HEK293T (cell line): ENCODE results near the gene JCAD.
A peak's percentile ranks its signal among the peaks of the same experiment; 100 is the strongest.
"Not testable (repeated sequence)": the region's sequence is repeated elsewhere in the genome, so short reads cannot be mapped to it uniquely, and the experiment has no call there.

Experiments
- CTCF ChIA-PET: fragments of 350-600 bp; formaldehyde crosslinking; extraction: SDS; loops from one replicate; lab custom pipeline; 2021; ENCODE audit warnings: antibody characterized with exemption, inconsistent platforms; lab: Yijun Ruan, JAX
- POLR2A ChIA-PET: fragments of 350-600 bp; formaldehyde crosslinking; extraction: SDS; loops from one replicate; lab custom pipeline; 2020; ENCODE audit warnings: antibody characterized with exemption, inconsistent platforms; lab: Yijun Ruan, JAX
- DNase-seq: peaks from one replicate; pipeline ENCODE4 v3.0.0; 2012; ENCODE audit warnings: mixed read lengths; ENCODE audit errors: extremely low spot score
- ARNT ChIP-seq: fragments of 450-650 bp; IDR thresholded peaks from 2 replicates; pipeline ENCODE4 v1.6.1; 2017; ENCODE audit warnings: mild to moderate bottlenecking
- BHLHE40 ChIP-seq: fragments of 450-650 bp; IDR thresholded peaks from 2 replicates; pipeline ENCODE4 v1.6.1; 2016; ENCODE audit warnings: mild to moderate bottlenecking, moderate library complexity, borderline replicate concordance
- CTBP1 ChIP-seq: fragments of 450-650 bp; IDR thresholded peaks from 2 replicates; pipeline ENCODE4 v1.6.1; 2016; ENCODE audit warnings: borderline replicate concordance
- ELF4 ChIP-seq: fragments of 450-650 bp; IDR thresholded peaks from 2 replicates; pipeline ENCODE4 v1.6.1; 2017; ENCODE audit warnings: antibody characterized with exemption
- FOXA1 ChIP-seq: fragments of 450-650 bp; IDR thresholded peaks from 2 replicates; pipeline ENCODE4 v1.6.1; 2016; ENCODE audit warnings: mild to moderate bottlenecking
- FOXK2 ChIP-seq: fragments of 450-650 bp; IDR thresholded peaks from 2 replicates; pipeline ENCODE4 v1.6.1; 2016; ENCODE audit warnings: mild to moderate bottlenecking
- FOXM1 ChIP-seq: fragments of 450-650 bp; IDR thresholded peaks from 2 replicates; pipeline ENCODE4 v1.6.1; 2017; ENCODE audit warnings: mild to moderate bottlenecking, borderline replicate concordance
- HDGF ChIP-seq: fragments of 450-650 bp; IDR thresholded peaks from 2 replicates; pipeline ENCODE4 v1.6.1; 2017; ENCODE audit warnings: antibody characterized with exemption, borderline replicate concordance
- L3MBTL2 ChIP-seq: fragments of 450-650 bp; conservative IDR thresholded peaks from 2 replicates; pipeline ENCODE4 v1.6.1; 2016; ENCODE audit warnings: mild to moderate bottlenecking
- LEF1 ChIP-seq: fragments of 450-650 bp; IDR thresholded peaks from 2 replicates; pipeline ENCODE4 v1.6.1; 2017; ENCODE audit warnings: mild to moderate bottlenecking, borderline replicate concordance
- NFRKB ChIP-seq: fragments of 450-650 bp; IDR thresholded peaks from 2 replicates; pipeline ENCODE4 v1.6.1; 2016; ENCODE audit warnings: mild to moderate bottlenecking, moderate library complexity
- SP1 ChIP-seq: fragments of 450-650 bp; IDR thresholded peaks from 2 replicates; pipeline ENCODE4 v1.6.1; 2017
- SUZ12 ChIP-seq: fragments of 450-650 bp; IDR thresholded peaks from 2 replicates; pipeline ENCODE4 v1.6.1; 2016; ENCODE audit warnings: mild to moderate bottlenecking
- TARDBP ChIP-seq: fragments of 450-650 bp; IDR thresholded peaks from 2 replicates; pipeline ENCODE4 v1.6.1; 2016
- ZNF384 ChIP-seq: fragments of 450-650 bp; IDR thresholded peaks from 2 replicates; pipeline ENCODE4 v1.6.1; 2016
- TF ChIP-seq, protein P1 (sequence below): fragments of 450-650 bp; IDR thresholded peaks from 2 replicates; pipeline ENCODE4 v1.6.1; 2016

The JCAD gene

DNA sequence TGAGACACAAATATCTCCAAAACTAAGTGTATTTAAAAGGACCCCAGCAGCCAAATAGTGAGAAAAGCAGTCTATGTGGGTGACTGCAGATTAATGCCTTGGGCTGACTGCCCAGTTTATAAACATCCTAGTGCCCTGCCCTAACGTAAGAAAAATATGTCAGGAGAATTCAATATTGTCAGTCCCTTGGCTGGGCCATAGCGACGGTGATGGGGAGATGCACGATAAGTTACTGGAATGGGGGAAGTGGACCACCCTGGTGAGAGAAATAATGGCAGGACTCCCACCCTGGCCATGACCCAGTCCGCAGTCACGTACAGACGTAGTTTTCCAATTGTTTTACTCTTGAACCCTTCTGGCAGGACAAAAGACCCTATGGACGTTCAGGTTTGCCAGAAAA lies 48.0 kb downstream of the JCAD start:
- TF ChIP-seq ARNT: no peak
- TF ChIP-seq FOXM1: no peak
- no peak for TF ChIP-seq SUZ12
- TF ChIP-seq FOXK2: no peak
- TF ChIP-seq L3MBTL2: no peak
- TF ChIP-seq TARDBP: no peak
- no peak for TF ChIP-seq ELF4
- TF ChIP-seq, protein P1, sequence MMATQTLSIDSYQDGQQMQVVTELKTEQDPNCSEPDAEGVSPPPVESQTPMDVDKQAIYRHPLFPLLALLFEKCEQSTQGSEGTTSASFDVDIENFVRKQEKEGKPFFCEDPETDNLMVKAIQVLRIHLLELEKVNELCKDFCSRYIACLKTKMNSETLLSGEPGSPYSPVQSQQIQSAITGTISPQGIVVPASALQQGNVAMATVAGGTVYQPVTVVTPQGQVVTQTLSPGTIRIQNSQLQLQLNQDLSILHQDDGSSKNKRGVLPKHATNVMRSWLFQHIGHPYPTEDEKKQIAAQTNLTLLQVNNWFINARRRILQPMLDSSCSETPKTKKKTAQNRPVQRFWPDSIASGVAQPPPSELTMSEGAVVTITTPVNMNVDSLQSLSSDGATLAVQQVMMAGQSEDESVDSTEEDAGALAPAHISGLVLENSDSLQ: no peak
- no peak for TF ChIP-seq SP1
- TF ChIP-seq CTBP1: no peak
- TF ChIP-seq NFRKB: no peak
- TF ChIP-seq BHLHE40: no peak
- CTCF ChIA-PET: interaction anchor here (1.1 kb wide), 1 partner anchor 13 kb away, joined by 4 read pairs; no protein-coding TSS in a partner anchor
- no peak for DNase-seq
- POLR2A ChIA-PET: no interaction called here

DNA sequence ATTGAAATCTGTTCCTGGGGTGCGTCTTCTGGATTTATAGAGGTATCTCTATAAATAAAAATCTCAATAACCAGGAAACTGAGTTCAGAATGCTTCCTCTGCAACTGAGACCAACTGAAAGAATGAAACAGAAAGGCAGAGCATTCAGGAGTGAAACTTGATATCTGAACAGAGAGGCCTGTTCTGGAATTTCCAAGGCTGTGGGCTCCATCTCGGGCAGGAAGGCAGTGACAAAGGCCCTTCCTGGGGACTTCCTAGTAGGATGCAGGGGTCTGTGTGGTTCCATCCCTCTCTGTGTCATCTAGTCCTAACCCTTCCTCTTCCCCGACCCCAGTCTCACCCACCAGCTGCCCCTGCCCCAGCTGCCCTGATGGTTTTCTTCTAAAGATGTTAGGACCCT lies 52.0 kb downstream of the JCAD start:
- no peak for DNase-seq
- ChIA-PET POLR2A (no interaction called here), CTCF (no interaction called here)
- TF ChIP-seq TARDBP (no peak), LEF1 (no peak)

DNA sequence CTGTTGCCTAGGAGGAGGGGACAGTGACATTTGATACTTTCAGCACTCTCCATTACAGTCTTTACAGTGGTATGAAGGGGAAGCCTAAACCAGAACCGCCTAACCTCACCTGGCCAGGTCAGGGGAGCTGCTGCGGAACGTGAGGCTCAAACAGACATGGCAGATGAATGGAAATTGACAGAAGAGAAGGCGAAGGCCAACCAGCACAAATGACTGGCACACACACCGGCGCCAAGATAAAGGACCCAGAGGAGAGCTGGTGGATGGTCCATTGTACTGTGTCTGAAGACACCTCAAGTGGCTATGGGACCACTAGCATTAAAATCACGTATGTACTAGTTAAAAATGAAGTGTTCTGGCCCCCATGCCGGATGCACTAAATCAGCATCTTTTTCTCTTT lies 53.0 kb downstream of the JCAD start:
- TF ChIP-seq, protein P1: no peak
- TF ChIP-seq BHLHE40 (no peak), FOXM1 (no peak), ZNF384 (no peak), HDGF (no peak), CTBP1 (no peak), SUZ12 (no peak), L3MBTL2 (no peak), FOXA1 (no peak), FOXK2 (no peak), TARDBP (no peak), NFRKB (no peak), ELF4 (no peak), LEF1 (no peak), ARNT (no peak)
- no peak for DNase-seq
- CTCF ChIA-PET: no interaction called here
- POLR2A ChIA-PET: no interaction called here

DNA sequence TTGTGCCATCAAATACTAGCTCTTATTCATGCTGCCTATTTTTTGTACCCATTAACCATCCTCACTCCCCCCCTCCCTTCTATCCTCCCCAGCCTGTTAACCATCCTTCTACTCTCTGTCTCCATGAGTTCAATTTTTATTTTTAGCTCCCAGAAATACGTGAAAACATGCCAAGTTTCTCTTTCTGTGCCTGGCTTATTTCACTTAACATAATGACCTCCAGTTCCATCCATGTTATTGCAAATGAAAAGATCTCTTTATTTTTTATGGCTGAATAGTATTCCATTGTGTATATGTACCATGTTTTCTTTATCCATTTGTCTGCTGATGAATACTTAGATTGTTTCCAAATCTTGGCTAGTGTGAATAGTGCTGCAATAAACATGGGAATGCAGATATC lies 54.3 kb downstream of the JCAD start:
- POLR2A ChIA-PET, DNase-seq: not testable (repeated sequence)
- CTCF ChIA-PET: interaction anchor here (0.6 to 0.7 kb wide), 2 partner anchors 109 to 596 kb away, joined by 3 to 7 read pairs; no protein-coding TSS in a partner anchor

DNA sequence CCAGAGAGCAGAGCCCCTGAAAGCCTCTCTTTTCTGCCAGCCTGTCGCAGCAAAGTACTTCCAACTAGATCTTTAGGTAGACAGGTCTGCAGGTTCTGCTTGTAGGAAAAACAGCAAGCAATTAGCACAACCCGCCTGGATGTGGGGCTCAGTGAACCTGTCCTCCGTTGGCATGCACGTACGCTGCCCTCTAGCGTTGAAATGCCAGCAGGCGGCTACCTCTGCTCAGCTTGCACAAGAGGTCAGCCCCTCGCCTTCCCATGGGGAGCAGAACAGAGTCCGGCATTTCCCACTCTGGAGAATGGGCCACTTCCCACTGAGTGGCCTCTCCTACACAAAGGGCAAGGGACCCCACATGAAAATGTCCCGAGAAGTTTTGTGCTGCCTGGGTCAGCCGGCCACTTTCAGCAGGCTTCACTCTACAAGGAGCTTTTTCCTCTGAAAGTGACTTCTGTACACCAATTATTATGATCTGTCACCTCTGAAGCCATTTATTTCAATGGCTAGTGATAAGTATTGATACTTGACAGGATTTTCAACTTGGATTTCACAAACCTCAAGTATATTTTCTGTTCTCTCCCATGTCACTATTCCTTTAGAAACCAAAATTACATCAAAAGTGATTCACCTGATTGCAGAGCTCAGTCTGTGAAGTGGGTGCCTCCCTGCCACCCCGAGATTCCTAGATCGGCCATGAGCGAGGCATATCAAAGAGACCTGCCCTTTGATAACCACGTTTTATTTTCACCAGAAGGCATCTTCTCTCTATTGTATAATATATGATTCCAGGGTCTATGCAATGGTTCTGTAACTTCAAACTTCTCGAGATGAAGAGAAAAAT lies 56.7 kb downstream of the JCAD start:
- TF ChIP-seq ARNT: no peak
- no peak for TF ChIP-seq CTBP1
- no peak for TF ChIP-seq ZNF384
- TF ChIP-seq TARDBP: no peak
- no peak for TF ChIP-seq FOXA1
- TF ChIP-seq FOXK2: no peak
- TF ChIP-seq NFRKB: no peak
- no peak for TF ChIP-seq LEF1
- TF ChIP-seq L3MBTL2: no peak
- no peak for TF ChIP-seq FOXM1
- CTCF ChIA-PET: interaction anchor here (0.6 to 1.2 kb wide), 7 partner anchors 10 to 404 kb away, joined by 3 to 5 read pairs (median 3); no protein-coding TSS in a partner anchor
- DNase-seq: peak; percentile 57
- POLR2A ChIA-PET: no interaction called here

DNA sequence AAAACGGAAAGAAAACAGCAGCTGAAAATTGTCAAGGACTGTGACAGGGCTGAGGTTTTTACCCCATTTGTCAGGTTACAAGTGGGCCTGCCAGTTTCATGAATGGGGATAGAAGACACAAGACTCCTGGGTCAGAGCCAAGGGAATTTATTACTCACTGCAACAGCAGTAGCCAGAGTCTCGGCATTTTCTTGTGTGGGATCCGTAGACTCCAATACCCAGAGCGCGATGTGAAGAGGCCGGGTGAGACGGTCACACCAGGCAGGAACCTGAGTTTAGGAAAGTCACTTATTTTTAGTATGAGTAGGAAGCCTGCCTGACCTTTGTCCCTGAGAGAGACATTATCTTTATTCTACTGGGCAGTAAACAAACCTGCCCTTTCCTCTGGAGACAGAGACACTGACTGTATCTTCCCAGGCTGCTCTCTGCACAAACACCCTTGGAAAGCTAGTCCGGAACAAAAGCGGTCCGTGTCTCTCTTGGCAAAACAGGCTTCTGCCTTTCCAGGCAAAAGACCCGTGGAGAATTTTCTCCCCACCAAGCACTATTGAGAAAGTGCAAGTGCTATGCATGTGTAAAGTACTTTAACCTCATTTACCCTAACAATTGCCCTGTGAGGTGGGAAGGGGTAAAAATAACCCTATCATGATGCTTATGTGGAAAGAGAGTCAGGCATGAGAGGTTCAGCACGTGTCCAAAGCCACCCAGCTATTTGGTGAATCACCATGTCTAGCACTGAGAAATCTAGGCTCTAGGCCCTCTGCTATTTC lies 58.4 kb downstream of the JCAD start:
- ChIA-PET POLR2A (no interaction called here), CTCF (interaction anchor here (0.6 to 1.0 kb wide), 2 partner anchors 240 to 584 kb away, joined by 3 to 6 read pairs; no protein-coding TSS in a partner anchor)
- no peak for DNase-seq
- TF ChIP-seq BHLHE40 (no peak), SP1 (no peak), LEF1 (no peak), SUZ12 (no peak), ZNF384 (no peak), ELF4 (no peak), HDGF (no peak), NFRKB (no peak)
